Measurements from ENCODE around the gene ANAPC16. TPM values are rescaled to one million over a fixed set of nuclear protein-coding genes. Genes with fewer than 3 reads are reported as not detected.

ANAPC16 gene
- total RNA-seq, 6 experiments from 2014 or later = 38.6 to 79.2 (median 51.3) TPM

DNA sequence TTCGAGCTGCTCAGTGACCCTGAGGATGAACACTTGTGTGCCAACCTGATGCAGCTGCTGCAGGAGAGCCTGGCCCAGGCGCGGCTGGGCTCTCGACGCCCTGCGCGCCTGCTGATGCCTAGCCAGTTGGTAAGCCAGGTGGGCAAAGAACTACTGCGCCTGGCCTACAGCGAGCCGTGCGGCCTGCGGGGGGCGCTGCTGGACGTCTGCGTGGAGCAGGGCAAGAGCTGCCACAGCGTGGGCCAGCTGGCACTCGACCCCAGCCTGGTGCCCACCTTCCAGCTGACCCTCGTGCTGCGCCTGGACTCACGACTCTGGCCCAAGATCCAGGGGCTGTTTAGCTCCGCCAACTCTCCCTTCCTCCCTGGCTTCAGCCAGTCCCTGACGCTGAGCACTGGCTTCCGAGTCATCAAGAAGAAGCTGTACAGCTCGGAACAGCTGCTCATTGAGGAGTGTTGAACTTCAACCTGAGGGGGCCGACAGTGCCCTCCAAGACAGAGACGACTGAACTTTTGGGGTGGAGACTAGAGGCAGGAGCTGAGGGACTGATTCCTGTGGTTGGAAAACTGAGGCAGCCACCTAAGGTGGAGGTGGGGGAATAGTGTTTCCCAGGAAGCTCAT is 59.0 kb downstream of the ANAPC16 start:
- Histone ChIP-seq H3K9me3 (no peaks in the 10 kb centered on the region), H3K4me3 (peak overlapping the region; percentile 81 to 93 (median 89)), H3K27me3 (no peaks in the 10 kb centered on the region), H3K27ac (peak overlapping the region; percentile 94 to 99 (median 99)), H3K36me3 (peaks cover 0 to 8% (median 2%) of the 10 kb centered on the region in 4 donors), H3K4me1 (peaks cover 0 to 19% (median 4%) of the 10 kb centered on the region in 4 donors)
- DNase-seq = peak; percentile 81 to 86 (median 83)
- ATAC-seq = peak; percentile 10 to 23 (median 12)
- TF ChIP-seq POLR2A (IDR thresholded peaks at IDR 0.05) = no peak
- TF ChIP-seq, protein P1, sequence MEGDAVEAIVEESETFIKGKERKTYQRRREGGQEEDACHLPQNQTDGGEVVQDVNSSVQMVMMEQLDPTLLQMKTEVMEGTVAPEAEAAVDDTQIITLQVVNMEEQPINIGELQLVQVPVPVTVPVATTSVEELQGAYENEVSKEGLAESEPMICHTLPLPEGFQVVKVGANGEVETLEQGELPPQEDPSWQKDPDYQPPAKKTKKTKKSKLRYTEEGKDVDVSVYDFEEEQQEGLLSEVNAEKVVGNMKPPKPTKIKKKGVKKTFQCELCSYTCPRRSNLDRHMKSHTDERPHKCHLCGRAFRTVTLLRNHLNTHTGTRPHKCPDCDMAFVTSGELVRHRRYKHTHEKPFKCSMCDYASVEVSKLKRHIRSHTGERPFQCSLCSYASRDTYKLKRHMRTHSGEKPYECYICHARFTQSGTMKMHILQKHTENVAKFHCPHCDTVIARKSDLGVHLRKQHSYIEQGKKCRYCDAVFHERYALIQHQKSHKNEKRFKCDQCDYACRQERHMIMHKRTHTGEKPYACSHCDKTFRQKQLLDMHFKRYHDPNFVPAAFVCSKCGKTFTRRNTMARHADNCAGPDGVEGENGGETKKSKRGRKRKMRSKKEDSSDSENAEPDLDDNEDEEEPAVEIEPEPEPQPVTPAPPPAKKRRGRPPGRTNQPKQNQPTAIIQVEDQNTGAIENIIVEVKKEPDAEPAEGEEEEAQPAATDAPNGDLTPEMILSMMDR (IDR thresholded peaks at IDR 0.05) = peak; percentile 45 to 72 (median 62)
- 14% methylated on average over 11 of the region's 26 CpGs for whole genome bisulfite sequencing (ENCODE audit: insufficient coverage, low coverage, low lambda C conversion rate, missing lambda C conversion rate)
- intact Hi-C loops (cut with DNase I) = loop anchor here (5.0 kb wide), 2 partner anchors 42 to 47 kb away; no protein-coding TSS in a partner anchor

DNA sequence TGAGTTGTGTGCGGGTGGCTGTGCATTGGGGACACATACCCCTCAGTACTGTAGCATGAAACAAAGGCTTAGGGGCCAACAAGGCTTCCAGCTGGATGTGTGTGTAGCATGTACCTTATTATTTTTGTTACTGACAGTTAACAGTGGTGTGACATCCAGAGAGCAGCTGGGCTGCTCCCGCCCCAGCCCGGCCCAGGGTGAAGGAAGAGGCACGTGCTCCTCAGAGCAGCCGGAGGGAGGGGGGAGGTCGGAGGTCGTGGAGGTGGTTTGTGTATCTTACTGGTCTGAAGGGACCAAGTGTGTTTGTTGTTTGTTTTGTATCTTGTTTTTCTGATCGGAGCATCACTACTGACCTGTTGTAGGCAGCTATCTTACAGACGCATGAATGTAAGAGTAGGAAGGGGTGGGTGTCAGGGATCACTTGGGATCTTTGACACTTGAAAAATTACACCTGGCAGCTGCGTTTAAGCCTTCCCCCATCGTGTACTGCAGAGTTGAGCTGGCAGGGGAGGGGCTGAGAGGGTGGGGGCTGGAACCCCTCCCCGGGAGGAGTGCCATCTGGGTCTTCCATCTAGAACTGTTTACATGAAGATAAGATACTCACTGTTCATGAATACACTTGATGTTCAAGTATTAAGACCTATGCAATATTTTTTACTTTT is 59.7 kb downstream of the ANAPC16 start:
- intact Hi-C loops (cut with DNase I) = no loop called here
- WGBS (ENCODE audit: insufficient coverage, low coverage, low lambda C conversion rate, missing lambda C conversion rate) = 7% methylated on average over 10 of the region's 12 CpGs
- Histone ChIP-seq H3K27ac (peak overlapping the region; percentile 94 to 99 (median 99)), H3K36me3 (peaks cover 0 to 8% (median 2%) of the 10 kb centered on the region in 4 donors), H3K27me3 (no peaks in the 10 kb centered on the region), H3K4me1 (peaks cover 0 to 19% (median 4%) of the 10 kb centered on the region in 4 donors), H3K9me3 (no peaks in the 10 kb centered on the region), H3K4me3 (peak overlapping the region; percentile 81 to 93 (median 89))
- ATAC-seq (peak in 2 of 4 donors; percentile 1 to 6), DNase-seq (peak; percentile 46 to 69 (median 67))
- TF ChIP-seq, protein P1 (IDR thresholded peaks at IDR 0.05) = no peak
- TF ChIP-seq POLR2A (IDR thresholded peaks at IDR 0.05) = no peak

DNA sequence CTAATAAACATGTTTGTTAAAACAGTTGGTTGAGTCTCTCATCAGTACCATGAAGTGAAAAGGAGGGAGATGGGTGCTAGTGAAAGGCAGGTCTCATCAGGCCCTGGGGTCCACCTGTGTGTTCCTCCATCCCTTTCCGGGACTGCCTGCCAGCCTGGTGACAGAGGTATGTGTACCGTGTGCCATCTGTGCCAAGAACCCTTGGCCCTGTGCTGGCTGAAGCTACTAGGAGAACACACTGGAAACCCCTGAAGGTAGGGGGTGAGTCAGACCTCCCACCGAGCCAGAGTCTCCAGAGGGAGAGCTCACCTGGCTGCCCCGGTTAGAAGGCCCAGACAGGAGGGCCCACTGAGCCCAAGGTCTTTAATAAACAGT is 60.2 kb downstream of the ANAPC16 start:
- 14% methylated on average over 4 of the region's 4 CpGs for WGBS (ENCODE audit: insufficient coverage, low coverage, low lambda C conversion rate, missing lambda C conversion rate)
- Histone ChIP-seq H3K4me3 (peak overlapping the region; percentile 81 to 93 (median 89)), H3K9me3 (no peaks in the 10 kb centered on the region), H3K36me3 (peaks cover 0 to 8% (median 2%) of the 10 kb centered on the region in 4 donors), H3K4me1 (peaks cover 0 to 19% (median 4%) of the 10 kb centered on the region in 4 donors), H3K27ac (peak overlapping the region; percentile 94 to 99 (median 99)), H3K27me3 (no peaks in the 10 kb centered on the region)
- DNase-seq = peak; percentile 85 to 90 (median 86)
- intact Hi-C loops (cut with DNase I) = no loop called here
- peak; percentile 19 to 39 (median 30) for ATAC-seq
- TF ChIP-seq, protein P1 (IDR thresholded peaks at IDR 0.05) = no peak
- peak; percentile 64 for TF ChIP-seq POLR2A (IDR thresholded peaks at IDR 0.05)

DNA sequence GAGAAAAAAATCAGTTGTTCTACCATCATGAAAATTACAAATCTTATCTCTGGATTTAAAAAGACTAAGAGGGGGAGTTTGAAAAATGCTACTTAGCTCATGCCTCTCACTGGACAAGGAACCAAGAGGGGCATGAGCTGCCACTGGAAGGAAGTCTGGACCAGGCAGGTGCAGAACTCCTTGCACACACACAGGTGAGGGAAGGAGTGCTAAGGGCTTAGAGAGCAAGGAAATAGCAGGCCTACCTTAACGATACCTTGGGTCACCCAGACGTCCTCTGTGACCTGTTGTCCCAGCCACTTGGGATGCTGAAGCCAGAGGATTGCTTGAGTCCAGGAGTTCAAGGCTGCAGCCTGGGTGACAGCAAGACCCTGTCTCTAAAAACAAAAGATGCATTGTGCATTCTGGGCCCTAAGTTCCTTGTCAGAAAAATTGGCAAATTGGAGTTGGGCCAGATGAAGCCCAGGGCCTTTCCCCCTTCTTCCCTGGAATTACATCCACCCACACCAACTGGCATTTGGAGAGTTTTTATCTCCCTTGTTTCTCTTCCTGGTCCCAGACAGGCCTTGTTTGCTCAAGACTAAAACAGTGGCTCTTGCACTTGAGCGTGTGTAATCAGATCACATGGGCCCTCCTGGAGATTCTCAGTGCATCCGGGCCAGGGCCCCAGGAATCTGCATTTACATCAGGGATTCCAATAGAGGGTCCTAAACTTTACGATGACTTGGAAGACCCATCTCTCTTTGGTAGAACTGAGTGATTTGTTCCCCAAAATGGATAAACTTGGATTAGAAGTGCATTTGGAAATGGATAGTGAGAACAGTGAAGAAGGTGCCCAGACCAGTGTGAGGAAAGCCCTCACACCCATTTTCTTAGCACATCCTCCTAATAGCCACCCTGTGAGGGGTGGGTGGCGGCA is 60.9 kb downstream of the ANAPC16 start:
- ATAC-seq = no peak
- no peaks in the 10 kb centered on the region for H3K9me3 ChIP-seq
- H3K4me1 ChIP-seq = peaks cover 0 to 19% (median 4%) of the 10 kb centered on the region in 4 donors
- H3K4me3 ChIP-seq = peak overlapping the region in 2 of 3 donors; percentile 81 to 93
- peak overlapping the region; percentile 94 to 99 (median 99) for H3K27ac ChIP-seq
- TF ChIP-seq, protein P1 (IDR thresholded peaks at IDR 0.05) = no peak
- TF ChIP-seq POLR2A (IDR thresholded peaks at IDR 0.05) = no peak
- DNase-seq = peak in 2 of 3 donors; percentile 31 to 66
- peaks cover 0 to 8% (median 2%) of the 10 kb centered on the region in 4 donors for H3K36me3 ChIP-seq
- WGBS (ENCODE audit: insufficient coverage, low coverage, low lambda C conversion rate, missing lambda C conversion rate) = 22% methylated on average over 5 of the region's 6 CpGs
- H3K27me3 ChIP-seq = no peaks in the 10 kb centered on the region
- intact Hi-C loops (cut with DNase I) = no loop called here
